ENCODE data around the gene CCDC71L.

GRCh38 chr7:106657085-106657991, 3.6 kb downstream of the CCDC71L start:
- TF ChIP-seq CTCF (conservative IDR thresholded peaks at IDR 0.05) (no peak), ZFX (IDR thresholded peaks at IDR 0.05) (no peak)
